ENCODE data around the gene P4HA2.
"Not testable (repeated sequence)": the region's sequence is repeated elsewhere in the genome, so short reads cannot be mapped to it uniquely, and the experiment has no call there.

DNA sequence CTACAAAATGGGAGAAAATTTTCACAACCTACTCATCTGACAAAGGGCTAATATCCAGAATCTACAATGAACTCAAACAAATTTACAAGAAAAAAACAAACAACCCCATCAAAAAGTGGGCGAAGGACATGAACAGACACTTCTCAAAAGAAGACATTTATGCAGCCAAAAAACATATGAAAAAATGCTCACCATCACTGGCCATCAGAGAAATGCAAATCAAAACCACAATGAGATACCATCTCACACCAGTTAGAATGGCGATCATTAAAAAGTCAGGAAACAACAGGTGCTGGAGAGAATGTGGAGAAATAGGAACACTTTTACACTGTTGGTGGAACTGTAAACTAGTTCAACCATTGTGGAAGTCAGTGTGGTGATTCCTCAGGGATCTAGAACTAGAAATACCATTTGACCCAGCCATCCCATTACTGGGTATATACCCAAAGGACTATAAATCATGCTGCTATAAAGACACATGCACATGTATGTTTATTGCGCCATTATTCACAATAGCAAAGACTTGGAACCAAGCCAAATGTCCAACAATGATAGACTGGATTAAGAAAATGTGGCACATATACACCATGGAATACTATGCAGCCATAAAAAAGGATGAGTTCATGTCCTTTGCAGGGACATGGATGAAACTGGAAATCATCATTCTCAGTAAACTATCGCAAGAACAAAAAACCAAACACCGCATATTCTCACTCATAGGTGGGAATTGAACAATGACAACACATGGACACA lies 65.9 kb downstream of the P4HA2 start:
- TF ChIP-seq, protein P1, sequence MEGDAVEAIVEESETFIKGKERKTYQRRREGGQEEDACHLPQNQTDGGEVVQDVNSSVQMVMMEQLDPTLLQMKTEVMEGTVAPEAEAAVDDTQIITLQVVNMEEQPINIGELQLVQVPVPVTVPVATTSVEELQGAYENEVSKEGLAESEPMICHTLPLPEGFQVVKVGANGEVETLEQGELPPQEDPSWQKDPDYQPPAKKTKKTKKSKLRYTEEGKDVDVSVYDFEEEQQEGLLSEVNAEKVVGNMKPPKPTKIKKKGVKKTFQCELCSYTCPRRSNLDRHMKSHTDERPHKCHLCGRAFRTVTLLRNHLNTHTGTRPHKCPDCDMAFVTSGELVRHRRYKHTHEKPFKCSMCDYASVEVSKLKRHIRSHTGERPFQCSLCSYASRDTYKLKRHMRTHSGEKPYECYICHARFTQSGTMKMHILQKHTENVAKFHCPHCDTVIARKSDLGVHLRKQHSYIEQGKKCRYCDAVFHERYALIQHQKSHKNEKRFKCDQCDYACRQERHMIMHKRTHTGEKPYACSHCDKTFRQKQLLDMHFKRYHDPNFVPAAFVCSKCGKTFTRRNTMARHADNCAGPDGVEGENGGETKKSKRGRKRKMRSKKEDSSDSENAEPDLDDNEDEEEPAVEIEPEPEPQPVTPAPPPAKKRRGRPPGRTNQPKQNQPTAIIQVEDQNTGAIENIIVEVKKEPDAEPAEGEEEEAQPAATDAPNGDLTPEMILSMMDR (IDR thresholded peaks at IDR 0.05; ENCODE audit: low read depth, low read length): not testable (repeated sequence)
- not testable (repeated sequence) for TF ChIP-seq POLR2A (IDR thresholded peaks at IDR 0.05; ENCODE audit: extremely low read depth, insufficient read length)
- TF ChIP-seq, protein P2, sequence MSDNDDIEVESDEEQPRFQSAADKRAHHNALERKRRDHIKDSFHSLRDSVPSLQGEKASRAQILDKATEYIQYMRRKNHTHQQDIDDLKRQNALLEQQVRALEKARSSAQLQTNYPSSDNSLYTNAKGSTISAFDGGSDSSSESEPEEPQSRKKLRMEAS (IDR thresholded peaks at IDR 0.05; ENCODE audit: low read depth, low read length): not testable (repeated sequence)
